ENCODE measurements around the gene KCNJ4. TPM values are rescaled to one million over a fixed set of nuclear protein-coding genes. Genes with fewer than 3 reads are reported as not detected.
A peak's percentile ranks its signal among the peaks of the same experiment; 100 is the strongest.

The KCNJ4 gene
- total RNA-seq, result not detected in 2 replicates

DNA sequence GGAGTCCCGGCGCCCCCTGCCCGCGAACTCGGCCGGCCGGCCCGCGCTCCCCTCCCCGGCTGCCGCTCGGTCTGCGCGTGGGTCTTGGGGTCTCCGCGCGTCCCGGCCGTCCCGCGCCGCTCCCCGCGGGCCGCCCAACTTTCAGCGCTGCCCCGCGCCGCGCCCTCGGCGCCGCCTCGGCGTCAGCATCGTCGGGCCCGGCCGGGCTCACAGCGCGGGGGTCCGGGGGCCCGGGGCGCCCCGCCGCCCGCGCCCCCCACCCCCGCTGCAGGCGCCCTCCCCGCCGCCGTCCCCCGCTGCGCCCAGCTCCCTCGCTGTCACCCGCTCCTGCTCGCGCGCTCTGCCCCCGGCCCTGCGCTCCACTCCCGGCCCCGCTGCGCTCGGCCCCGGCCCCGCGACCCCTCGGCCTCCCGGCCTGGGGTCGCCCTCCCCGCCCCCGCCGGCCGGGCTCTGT lies at the start of gene KCNJ4:
Gene KCNJ4 (minus strand): TSS at position 124 of the 454 bp plus-strand sequence. CDS start 27,067 bp downstream, outside the sequence.
- DNase-seq, result no peak

DNA sequence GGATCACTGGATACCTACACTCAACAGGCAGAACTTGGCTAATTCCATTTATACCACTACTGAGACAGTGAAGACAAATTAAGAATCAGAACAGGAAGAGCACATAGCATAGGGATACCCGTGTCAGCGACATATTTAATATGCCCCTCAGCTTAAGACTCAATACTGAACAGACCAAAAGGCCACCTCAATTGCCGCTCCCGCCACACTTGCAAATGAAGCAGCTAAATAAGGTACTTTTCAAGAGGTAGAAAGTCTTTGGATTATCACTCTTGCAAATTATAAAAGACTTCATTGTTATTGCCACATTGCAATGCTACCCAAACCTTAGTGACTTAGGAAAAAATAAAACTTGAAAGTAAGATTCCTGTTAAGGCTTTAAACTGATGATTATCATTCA lies 48.0 kb upstream of the KCNJ4 start:
- no peak for DNase-seq

DNA sequence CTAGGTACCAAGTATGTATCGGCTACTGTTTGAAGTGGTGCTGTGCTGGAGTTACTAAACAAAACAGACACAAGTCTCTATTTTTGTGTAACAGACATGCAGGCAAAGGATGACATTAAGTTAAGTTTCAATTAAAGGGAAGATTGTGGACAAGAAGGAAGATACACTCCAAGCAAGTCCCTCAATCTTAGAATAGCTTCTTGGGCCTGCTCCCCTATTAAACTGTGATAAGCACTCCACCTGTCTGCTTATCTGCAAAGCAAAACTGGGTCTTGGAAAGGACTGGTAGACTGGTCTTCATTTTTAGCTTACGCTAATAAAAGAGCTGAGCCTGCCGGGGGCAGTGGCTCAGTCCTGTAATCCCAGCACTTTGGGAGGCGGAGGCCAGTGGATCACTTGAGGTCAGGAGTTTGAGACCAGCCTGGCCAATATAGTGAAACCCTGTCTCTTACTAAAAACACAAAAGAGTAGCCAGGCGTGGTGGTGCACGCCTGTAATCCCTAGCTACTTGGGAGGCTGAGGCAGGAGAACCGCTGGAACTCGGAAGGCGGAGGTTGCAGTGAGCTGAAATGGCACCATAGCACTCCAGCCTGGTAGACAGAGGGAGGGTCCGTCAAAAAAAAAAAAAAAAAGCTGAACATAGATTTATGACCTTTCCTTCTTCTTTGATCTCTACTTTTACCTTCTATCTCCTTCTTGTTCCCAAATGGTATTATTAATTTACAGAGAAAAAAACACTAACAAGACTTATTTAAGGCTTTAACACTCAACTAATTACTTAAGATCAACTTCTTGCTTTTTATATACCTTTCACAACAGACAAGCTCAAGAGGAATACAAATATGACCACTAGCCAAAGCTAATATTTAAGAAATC lies 47.0 kb upstream of the KCNJ4 start:
- DNase-seq, result no peak

DNA sequence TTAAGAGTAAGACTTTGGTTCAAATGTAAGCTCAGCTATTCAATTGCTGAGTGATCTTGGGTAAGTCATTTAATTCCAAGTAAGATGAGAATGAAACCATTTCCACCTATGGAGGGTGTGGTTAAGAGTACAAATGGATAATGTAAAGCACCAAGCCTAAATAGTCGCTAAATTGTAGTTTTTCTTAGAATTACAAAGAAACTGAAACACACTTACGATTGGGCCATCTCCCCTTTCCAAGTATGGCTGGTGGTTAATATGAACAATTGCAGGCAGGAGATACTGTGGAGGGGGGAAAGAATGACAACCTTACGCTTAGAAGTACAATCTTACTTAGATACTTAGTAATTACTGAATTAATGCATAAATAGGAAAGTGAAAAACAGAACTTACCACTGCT lies 42.9 kb upstream of the KCNJ4 start:
- DNase-seq, result no peak

- no peak for DNase-seq
Observed at GRCh38 chr22:38494939-38495338, 39.9 kb upstream of the KCNJ4 start.

DNA sequence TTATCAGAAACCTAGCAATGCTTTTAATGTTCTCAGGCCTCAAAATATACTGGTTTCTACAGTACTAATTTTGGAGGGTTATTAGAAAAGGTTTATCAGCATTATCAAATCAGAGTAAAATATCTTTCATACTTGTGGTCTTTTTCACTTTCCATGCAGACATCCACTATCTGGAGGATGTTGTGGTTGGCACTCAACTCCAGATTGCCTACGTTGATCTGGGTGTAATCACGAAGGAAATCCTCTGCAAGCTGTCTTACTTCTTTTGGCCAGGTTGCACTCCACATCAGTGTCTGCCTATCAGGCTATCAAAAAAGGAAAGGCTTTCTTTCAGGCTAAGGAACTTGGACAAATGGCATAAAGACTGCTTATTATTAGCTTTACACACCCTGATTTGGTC lies 39.5 kb upstream of the KCNJ4 start:
- DNase-seq, result peak; percentile 35

- no peak for DNase-seq
Observed at GRCh38 chr22:38491707-38492348, 36.8 kb upstream of the KCNJ4 start.

DNA sequence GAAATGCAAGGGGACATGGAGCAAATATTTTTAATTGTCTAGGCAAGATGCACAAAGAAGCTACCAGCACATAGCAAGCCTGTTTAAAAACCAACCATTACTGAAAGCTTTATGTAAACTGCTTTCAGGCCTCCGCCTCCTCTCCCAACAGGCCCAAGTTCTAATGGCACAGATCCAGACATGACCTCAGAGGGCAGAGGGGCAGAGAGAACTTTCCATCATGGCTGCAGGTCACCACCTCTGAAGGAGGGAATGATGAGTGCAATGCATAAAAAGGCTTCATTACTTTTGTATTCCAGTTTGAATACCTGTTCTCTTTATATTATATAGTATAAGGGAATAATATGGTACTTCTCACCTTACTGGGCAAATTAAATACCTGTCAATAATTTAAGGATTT lies 35.9 kb upstream of the KCNJ4 start:
- peak; percentile 45 for DNase-seq

GRCh38 chr22:38490475-38490874 lies 35.5 kb upstream of the KCNJ4 start:
- no peak for DNase-seq

- no peak for DNase-seq
Observed at GRCh38 chr22:38489561-38490145, 34.7 kb upstream of the KCNJ4 start.

- DNase-seq, result no peak
Observed at GRCh38 chr22:38489142-38489541, 34.1 kb upstream of the KCNJ4 start.

GRCh38 chr22:38487946-38488345 lies 32.9 kb upstream of the KCNJ4 start:
- DNase-seq, result no peak

DNA sequence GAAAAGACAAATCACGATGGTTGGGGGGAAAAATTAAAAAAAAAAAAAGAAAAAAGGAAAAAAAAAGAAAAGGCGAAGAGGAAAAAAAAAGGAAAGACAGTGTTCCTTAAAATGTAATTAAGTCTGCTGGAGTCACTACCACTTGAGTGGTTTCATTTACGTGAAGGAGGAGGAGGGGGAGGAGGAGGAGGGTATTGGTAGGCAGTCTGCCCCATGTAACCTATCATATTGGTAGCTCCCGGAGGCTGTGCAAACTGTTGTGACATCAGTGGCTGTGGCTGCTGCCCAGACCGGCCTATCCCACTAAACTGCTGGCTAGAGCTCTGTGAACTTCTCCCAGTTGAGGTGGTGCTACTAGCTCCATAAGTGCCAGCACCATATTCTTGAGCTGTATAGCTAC lies 30.8 kb upstream of the KCNJ4 start:
- DNase-seq, result no peak

- no peak for DNase-seq
Observed at GRCh38 chr22:38484244-38484643, 29.2 kb upstream of the KCNJ4 start.

DNA sequence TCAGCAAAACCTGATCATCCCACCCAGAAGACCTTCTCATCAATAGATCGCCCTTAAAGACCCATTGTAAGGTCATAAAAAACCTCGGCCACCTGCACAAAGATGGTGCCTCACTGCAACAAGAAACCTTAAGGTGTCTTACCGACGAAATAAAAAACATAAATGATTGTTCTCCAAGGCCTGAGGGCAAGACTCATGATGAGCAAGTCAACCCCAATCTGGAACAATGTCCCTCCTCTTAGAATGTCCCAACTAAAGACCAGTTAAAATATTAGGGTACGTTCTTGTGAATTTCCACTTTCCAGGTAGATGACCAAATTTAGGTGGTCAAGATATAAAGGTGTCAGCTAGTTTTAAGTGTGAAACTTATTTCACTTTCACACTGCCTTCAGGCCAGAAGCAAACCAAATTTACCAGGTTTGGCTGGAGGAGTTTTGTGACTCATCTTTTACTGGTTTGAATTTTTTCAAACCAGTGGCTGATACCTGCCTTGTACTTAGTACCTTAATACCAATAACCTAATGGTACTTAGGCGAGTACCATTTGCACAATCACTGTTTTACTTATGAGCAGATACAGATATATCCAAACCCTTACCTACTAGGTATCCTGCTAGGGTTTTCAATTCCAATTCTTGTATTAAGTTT lies 27.8 kb upstream of the KCNJ4 start:
- DNase-seq, result no peak

DNA sequence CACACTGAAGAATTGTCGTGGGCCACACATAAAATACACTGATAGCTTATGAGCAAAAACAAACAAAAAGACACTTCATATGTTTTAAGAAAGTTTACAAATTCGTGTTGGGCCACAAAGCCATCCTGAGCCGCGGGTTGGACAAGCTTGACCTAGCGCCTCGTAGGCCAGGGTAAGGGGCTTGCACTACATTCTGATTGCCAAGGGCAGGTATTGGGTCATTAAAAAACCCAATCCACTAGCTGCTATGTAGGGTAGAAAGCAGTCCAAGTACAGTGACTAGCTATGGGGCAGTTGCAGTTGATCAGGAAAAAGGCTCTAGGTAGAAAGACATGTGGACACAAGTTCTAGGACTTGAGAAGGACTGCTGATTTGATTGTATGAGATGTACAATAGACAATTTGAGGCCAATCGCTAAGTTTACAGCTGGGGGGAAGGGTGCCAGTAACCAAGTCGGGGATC lies 26.9 kb upstream of the KCNJ4 start:
- no peak for DNase-seq

- DNase-seq, result no peak
Observed at GRCh38 chr22:38481162-38481870, 26.3 kb upstream of the KCNJ4 start.

DNA sequence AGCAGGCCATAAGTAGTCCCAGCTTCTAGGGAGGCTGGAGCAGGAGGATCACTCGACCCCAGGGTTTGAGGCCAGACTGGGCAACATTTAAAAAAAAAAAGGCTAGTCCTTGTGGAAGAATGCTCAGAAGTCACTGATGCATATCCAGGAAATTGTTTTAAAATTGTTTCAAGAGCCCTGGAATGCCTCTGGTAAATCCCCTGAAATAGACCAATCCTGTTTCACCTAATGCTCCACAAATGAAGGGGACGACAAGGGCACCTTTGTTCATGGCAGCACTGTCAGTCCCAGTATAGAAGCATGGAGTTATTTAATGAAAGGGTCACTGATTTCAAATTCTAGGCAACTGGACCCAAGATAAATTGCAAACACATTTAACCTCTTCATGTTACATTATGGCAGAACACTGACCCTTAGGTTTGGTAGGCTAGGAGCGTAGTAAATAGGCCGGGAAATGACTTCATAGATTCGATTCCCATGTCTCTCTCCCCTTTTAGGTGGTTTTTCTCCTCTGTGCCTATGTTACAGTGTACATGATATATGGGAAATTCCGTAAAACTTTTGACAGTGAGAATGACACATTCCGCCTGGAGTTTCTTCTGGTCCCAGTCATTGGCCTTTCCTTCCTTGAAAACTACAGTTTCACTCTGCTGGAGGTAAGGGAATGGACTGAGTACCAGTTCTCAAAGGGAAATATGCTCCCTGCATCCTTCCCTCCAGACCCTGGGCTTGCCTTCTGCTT lies 24.3 kb upstream of the KCNJ4 start:
- no peak for DNase-seq

DNA sequence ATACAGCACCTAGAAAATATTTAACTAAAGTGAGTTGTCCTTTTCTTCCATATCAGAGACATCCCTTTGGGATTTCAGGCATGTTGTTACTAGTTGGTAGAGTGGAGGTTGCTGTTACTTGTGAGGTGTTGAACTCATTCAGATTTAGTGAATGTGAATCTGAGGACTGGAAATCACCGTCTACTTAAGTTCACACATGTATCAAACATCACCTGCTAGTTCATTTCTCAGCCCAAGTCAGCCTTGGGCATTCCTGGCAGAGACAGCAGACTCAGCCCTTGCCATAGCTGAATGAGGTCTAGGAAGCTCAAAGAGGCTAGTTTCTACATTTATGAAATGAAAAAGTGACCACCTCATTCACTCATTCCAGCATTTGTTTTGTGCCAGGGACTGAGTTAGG lies 22.6 kb upstream of the KCNJ4 start:
- no peak for DNase-seq

DNA sequence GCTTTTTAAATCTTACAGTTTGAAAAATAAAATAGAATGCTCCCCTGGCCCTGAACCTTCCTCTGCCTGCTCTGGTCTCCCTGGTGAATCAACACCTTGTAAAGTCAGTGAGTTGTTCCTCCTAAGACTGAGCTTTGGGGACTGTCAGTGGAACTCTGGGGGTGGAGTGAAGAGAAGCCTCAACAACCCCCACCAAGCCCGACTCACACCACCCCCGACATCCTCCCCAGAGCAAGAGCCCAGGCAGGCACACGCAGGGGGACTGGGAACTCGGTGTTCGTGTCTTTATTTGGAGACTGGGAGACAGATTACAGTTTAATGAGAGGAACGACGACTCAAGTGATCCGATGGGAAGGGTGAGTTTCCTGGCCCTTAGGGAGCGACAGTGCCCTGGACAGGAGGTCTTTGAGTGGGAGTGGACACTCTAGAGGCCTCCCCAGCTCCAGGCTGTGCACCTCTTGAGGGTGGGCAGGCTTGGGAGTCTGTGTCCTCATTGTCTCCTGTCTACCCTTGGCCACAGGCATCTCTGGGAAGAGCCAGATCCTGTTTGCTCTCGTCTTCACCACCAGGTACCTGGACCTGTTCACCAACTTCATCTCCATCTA lies 19.1 kb upstream of the KCNJ4 start:
- DNase-seq, result no peak

DNA sequence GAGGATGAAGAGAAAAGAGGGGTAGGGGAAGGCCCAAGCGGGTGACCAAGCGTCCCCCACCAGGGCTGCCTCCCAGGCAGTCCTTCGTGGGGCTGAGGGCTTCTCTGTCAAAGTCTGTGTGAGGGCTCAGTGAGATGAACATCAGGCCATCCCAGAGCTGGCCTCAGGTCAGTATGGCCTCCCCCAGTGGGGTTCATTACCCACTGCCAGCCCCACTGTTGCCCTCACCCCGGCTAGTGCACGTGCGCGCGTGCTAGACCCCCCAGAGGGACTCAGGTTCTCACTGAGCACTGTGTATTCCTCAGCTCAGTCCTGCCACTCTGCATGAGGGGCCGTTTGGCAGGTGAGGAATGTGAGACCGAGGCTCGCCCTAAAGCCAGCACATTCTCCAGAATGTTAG lies 16.2 kb upstream of the KCNJ4 start:
- no peak for DNase-seq

Measured in dermis blood vessel endothelial cell (primary cell).